D341Med (cell line): Measurements from ENCODE around the gene GLP1R.
"Not testable (repeated sequence)": the region's sequence is repeated elsewhere in the genome, so short reads cannot be mapped to it uniquely, and the experiment has no call there.

Experiments
- DNase-seq: peaks from one replicate; pipeline ENCODE4 v3.0.0; 2012; ENCODE audit warnings: low spot score

Gene GLP1R

GRCh38 chr6:39128832-39129231 is 80.3 kb downstream of the GLP1R start:
- DNase-seq = no peak

DNA sequence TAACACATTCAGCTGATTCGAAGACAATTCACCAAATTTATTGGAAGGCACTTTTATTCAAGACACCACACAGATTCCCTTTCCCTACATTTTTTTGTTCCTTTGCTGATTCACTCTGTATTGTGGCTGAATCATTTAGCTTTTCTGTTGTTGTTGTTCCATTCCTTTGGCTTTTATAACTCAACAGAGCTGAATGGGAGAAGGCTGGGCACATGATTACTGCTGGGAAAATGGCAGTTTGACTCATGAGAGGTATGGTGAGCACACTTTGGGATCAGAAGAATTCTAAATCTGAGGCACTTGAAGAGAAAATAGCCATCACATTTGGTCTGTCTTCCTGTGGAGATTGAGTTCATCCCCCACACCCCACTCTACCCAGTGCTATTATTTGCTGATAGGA is 82.1 kb downstream of the GLP1R start:
- DNase-seq = no peak

DNA sequence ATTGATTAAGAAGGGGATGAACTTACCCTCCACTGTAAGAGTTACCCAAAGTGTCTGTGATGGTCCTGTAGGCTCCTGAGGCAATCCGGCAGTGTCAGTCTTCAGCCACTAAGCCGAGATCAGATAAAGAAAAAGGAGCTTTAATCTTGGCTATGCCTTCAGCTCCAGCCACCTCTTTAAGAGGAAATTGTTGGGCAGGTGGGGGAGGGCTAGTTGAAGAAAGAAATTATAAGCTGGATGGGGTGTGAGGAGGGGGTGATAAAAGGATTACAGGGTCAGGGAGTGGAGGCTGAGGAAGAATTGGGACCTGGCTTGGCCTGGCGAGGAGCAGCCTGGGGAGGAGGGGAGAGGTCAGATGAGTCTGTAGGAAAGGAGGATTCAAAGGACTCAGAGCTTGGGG is 86.2 kb downstream of the GLP1R start:
- DNase-seq = not testable (repeated sequence)

- not testable (repeated sequence) for DNase-seq
Measured at GRCh38 chr6:39136207-39136606, 87.6 kb downstream of the GLP1R start.

DNA sequence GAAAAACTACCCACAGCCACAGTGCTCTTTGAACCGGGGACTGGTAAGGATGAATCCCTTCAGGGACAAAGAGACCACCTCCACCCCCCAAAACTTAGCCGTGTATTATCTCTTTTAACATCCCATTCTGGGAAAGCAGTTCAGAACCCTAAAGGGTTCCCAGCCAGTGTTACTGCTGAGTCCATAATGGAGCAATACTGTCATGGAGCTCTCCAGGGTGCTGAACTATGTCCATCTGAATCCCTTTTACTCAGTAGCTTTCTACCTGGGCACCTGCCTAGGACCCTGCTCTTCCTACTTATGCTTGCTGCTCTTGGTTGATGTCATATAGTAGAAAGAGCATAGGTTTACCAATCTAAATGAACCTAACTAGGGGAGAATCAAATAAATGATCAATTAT is 88.7 kb downstream of the GLP1R start:
- DNase-seq = no peak
